ENCODE results near the gene NUCB1. TPM values are rescaled to one million over a fixed set of nuclear protein-coding genes. Genes with fewer than 3 reads are reported as not detected.

NUCB1 gene
- total and polyA plus RNA-seq, 2 donors (not counting 3 experiments of a cell fraction or from before 2014, with no cell fraction given) = 194 to 231 TPM

DNA sequence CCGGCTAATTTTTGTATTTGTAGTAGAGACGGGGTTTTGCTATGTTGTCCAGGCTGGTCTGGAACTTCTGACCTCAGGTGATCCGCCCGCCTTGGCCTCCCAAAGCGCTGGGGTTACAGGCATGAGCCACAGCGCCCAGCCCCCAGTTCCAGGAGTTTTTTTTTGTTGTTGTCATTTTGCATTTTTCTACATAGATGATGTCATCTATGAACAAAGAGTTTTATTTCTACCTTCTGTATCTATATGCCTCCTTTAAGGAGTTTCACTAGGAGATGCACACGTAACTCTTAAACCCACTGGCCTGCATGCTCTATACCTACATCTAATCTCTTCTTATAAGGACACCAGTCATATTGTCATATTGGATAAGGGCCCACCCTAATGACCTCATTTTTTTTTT is 38.1 kb downstream of the NUCB1 start:
- H3K27ac ChIP-seq (ENCODE audit: insufficient read depth, low read depth, low read length) = no peak overlapping the region
- TF ChIP-seq FOS (IDR thresholded peaks at IDR 0.05; ENCODE audit: borderline replicate concordance, insufficient read depth, low read length) (no peak), EZH2 (IDR thresholded peaks at IDR 0.05; ENCODE audit: borderline replicate concordance, low read depth, low read length, severe bottlenecking) (no peak), JUN (IDR thresholded peaks at IDR 0.05; ENCODE audit: borderline replicate concordance, insufficient read depth, insufficient read length, low read depth) (no peak), GATA2 (IDR thresholded peaks at IDR 0.05; ENCODE audit: insufficient read depth, insufficient read length, low read depth, low read length) (no peak), MYC (IDR thresholded peaks at IDR 0.05; ENCODE audit: low read depth, low read length) (no peak)
- TF ChIP-seq, protein P1, sequence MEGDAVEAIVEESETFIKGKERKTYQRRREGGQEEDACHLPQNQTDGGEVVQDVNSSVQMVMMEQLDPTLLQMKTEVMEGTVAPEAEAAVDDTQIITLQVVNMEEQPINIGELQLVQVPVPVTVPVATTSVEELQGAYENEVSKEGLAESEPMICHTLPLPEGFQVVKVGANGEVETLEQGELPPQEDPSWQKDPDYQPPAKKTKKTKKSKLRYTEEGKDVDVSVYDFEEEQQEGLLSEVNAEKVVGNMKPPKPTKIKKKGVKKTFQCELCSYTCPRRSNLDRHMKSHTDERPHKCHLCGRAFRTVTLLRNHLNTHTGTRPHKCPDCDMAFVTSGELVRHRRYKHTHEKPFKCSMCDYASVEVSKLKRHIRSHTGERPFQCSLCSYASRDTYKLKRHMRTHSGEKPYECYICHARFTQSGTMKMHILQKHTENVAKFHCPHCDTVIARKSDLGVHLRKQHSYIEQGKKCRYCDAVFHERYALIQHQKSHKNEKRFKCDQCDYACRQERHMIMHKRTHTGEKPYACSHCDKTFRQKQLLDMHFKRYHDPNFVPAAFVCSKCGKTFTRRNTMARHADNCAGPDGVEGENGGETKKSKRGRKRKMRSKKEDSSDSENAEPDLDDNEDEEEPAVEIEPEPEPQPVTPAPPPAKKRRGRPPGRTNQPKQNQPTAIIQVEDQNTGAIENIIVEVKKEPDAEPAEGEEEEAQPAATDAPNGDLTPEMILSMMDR (IDR thresholded peaks at IDR 0.05; ENCODE audit: extremely low read depth in 1 of 2, insufficient read depth in 1 of 2, low read depth in 1 of 2, low read length in 2 of 2) = no peak
- FAIRE-seq (no peak), DNase-seq (ENCODE audit: low read depth, low spot score) (no peak)
- H4K20me1 ChIP-seq (replicated peaks; ENCODE audit: control insufficient read depth, extremely low read depth, insufficient read depth, low read length) = no peaks in the 10 kb centered on the region
- H3K4me2 ChIP-seq (ENCODE audit: insufficient read depth, low read length) = no peak overlapping the region
- H3K36me3 ChIP-seq (ENCODE audit: control insufficient read depth in 2 of 2, extremely low read depth in 1 of 2, insufficient read depth in 2 of 2, low read length in 2 of 2) = no peaks in the 10 kb centered on the region
- H3K9me1 ChIP-seq (replicated peaks; ENCODE audit: control insufficient read depth, extremely low read depth, insufficient read depth, low read length) = no peaks in the 10 kb centered on the region
- peaks cover 8% of the 10 kb centered on the region for H3K4me1 ChIP-seq (ENCODE audit: control insufficient read depth, extremely low read depth, insufficient read depth, low read length)
- no peak overlapping the region for H2AFZ ChIP-seq (ENCODE audit: low read depth, low read length)
- dilution Hi-C loops (cut with MboI; ENCODE audit: extremely low pct_ligation_motif_present, low sequenced_read_pairs) (no loop called here), intact Hi-C loops (cut with micrococcal nuclease) (no loop called here)
- H3K9ac ChIP-seq (replicated peaks; ENCODE audit: extremely low read depth, insufficient read depth, low read length) = no peak overlapping the region
- BruUV-seq (replicated peaks) = no TSS peak
- H3K9me3 ChIP-seq (replicated peaks; ENCODE audit: control insufficient read depth, insufficient read depth, low read length) = no peaks in the 10 kb centered on the region
- no peak overlapping the region for H3K4me3 ChIP-seq (replicated peaks in 1 of 3; ENCODE audit: insufficient read depth in 1 of 3, low read depth in 1 of 3, low read length in 3 of 3)
- H3K79me2 ChIP-seq (ENCODE audit: control insufficient read depth, insufficient read depth, low read length) = no peaks in the 10 kb centered on the region
- POLR2A ChIA-PET = no interaction called here
- CTCF ChIA-PET = interaction anchor here (1.5 kb wide), 1 partner anchor 9 kb away, joined by 3 read pairs; no protein-coding TSS in a partner anchor
- H3K27me3 ChIP-seq (ENCODE audit: control insufficient read depth in 2 of 2, insufficient read depth in 2 of 2, low read length in 2 of 2) = peaks cover 0 to under 1% of the 10 kb centered on the region in 2 experiments

All from endothelial cell of umbilical vein (primary cell).